ENCODE results near the gene COX6B2.

The COX6B2 gene

DNA sequence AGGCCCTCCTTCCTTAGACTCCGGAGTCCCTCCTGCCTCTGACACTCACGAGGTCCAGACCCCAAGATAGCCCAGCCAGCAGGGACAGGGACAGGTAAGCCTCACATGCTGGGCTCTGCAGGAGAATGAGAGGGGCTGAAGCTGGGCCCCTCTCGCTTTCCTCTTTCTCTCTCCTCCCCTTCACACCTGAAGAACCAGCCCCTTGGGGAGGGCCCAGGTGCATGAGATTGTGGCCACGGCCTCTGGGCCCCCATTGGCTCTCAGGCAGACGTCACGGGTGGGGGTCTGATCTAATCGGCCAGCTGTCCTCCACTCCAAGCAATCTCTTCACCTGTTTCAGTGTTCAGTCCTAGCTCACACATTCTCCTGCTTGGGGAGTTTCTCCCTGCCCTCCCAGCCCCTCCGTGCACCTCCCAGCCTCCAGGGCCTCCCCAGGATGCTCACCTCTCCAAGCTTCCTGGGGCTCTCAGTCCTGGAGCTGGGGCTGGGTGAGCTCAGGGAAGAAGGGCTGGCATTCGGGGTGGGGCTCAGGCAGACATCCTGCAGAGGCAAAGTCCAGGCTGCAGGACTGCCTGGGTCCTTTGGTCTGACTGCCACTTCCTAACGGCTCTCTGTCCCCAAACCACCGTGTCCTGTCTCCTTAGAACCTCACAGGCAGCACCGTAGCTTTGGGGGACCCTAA, 32.2 kb downstream of the COX6B2 start:
- TF ChIP-seq, protein P1, sequence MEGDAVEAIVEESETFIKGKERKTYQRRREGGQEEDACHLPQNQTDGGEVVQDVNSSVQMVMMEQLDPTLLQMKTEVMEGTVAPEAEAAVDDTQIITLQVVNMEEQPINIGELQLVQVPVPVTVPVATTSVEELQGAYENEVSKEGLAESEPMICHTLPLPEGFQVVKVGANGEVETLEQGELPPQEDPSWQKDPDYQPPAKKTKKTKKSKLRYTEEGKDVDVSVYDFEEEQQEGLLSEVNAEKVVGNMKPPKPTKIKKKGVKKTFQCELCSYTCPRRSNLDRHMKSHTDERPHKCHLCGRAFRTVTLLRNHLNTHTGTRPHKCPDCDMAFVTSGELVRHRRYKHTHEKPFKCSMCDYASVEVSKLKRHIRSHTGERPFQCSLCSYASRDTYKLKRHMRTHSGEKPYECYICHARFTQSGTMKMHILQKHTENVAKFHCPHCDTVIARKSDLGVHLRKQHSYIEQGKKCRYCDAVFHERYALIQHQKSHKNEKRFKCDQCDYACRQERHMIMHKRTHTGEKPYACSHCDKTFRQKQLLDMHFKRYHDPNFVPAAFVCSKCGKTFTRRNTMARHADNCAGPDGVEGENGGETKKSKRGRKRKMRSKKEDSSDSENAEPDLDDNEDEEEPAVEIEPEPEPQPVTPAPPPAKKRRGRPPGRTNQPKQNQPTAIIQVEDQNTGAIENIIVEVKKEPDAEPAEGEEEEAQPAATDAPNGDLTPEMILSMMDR (IDR thresholded peaks at IDR 0.05; ENCODE audit: low read depth, low read length, missing control alignments): no peak
- no peak overlapping the region for H3K4me3 ChIP-seq (ENCODE audit: low read depth, low read length)
- no peak for DNase-seq (ENCODE audit: low read depth)

DNA sequence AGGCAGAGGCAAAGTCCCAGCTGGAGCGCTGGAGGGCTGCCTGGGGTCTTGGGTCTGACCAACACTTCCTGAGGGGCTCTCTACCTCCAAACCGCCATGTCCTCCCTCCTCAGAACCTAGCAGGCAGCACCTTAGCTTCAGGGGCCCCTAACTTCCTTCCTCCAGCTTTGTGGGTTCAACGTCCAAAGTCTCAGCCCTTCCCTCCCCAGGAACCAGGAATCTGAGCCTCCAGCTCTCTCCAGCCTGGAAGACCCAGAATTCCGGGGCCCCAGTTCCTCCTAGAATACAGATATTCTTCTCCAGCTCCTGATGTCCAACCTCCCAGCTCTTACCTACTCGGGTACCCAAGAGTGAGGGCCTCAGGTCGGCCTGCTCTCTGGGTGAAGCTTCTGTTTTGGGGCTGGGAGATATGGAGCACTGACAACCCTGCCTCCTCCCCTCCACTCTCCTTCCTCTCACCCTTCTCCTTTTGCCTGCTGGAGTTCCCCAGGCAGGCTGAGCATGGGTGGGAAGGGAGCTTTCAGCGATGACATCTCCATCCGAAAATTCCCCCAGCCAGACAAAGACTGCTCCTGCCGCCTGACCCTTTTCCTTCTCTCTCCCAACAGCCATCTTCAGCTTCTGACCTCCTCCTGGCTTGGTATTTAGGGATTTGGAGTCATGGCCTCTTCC, 32.9 kb downstream of the COX6B2 start:
- DNase-seq (ENCODE audit: low read depth): no peak
- TF ChIP-seq, protein P1 (IDR thresholded peaks at IDR 0.05; ENCODE audit: low read depth, low read length, missing control alignments): no peak
- no peak overlapping the region for H3K4me3 ChIP-seq (ENCODE audit: low read depth, low read length)

DNA sequence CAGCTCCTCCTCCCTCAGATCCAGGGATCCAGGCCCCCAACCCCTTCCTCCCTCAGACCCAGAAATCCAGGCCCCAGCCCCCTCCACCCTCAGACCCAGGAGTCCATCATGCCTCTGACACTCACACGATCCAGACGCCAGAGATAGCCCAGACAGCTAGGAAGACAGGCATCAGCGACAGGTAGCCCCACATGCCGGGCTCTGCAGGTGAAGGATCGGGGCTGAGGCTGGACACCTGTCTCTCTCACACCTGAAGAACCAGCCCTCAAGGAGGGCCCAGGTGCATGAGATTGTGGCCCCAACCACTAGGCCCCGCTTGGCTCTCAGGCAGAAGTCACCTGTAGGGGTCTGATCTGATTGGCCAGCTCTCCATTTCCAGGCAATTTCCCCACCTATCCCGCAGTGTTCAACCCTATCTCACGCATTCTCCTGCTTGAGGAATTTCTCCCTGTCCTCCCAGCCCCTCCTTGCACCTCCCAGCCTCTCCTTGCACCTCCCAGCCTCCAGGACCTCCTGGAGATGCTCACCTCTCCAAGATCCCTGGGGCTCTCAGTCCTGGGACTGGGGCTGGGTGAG, 33.6 kb downstream of the COX6B2 start:
- TF ChIP-seq, protein P1 (IDR thresholded peaks at IDR 0.05; ENCODE audit: low read depth, low read length, missing control alignments): no peak
- DNase-seq (ENCODE audit: low read depth): no peak

DNA sequence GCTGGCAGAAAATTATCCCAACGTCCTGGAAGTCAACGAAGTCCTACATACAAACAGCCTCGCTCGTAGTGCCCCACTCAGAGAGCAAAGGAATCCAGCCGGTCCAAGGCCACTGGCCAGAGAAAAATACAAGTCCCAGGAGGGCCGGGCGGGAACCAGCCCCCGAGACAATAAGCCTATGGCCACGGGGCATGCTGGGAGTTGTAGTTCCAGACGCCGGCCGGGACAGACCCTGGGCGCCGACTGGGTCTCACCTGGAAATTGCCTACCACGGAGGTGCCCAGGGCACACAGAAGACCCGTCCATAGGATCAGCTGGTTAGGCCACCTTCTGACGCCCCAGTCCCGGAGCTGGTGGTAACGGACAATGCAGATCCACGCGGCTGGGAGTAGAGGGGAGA, 34.7 kb downstream of the COX6B2 start:
- H3K4me3 ChIP-seq (ENCODE audit: low read depth, low read length): no peak overlapping the region
- no peak for DNase-seq (ENCODE audit: low read depth)
- TF ChIP-seq, protein P1 (IDR thresholded peaks at IDR 0.05; ENCODE audit: low read depth, low read length, missing control alignments): no peak

More for the DNA sequence above, 33.6 kb downstream of the COX6B2 start:
- H3K4me3 ChIP-seq (ENCODE audit: low read depth, low read length): no peak overlapping the region

DNA sequence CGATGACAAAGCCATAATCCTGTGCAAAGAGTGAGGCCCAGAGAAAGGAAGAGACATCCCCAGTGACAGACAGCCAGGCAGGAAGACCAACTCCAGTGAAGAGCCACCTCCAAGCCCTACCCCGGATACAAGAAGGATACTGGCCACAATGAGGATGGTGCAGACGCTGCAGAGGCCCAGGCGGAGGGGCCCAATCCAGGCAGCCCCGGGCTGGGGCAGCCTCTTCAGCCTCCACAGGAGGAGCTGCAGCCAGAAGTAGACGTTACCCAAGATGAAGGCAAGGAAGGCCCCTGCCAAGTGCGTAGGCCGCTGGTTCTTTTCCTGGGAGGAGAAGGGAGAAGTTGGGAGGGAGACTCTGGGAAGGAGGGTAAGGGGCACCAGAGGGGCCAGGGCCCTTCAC, 37.9 kb downstream of the COX6B2 start:
- no peak overlapping the region for H3K4me3 ChIP-seq (ENCODE audit: low read depth, low read length)
- no peak for DNase-seq (ENCODE audit: low read depth)
- TF ChIP-seq, protein P1 (IDR thresholded peaks at IDR 0.05; ENCODE audit: low read depth, low read length, missing control alignments): no peak

DNA sequence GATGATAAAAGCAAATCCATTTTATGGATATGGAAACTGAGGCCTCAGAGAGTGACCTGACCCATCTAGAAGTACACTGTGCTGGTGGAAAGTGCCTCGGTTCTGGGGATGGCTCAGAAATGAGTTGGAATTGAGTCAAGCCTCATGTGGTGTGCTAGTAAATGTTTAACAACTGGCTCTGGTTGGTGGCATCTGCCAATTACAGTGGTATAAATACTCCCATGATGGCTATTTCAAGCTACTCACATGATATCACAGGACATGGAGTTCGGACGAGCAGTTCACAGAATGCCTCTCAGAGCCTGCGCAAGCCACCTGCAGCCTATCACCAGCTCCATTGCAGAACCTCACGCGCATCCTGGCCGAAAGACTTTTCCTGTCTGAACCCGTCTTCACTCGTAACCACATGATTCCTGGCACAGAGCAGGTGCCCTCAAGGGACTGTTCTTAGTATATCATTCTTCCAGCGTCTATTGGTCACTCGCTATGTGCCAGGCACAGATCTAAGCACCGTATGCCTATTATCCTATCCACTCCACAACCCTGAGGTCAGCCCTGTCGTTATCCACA, 38.5 kb downstream of the COX6B2 start:
- no peak for DNase-seq (ENCODE audit: low read depth)
- H3K4me3 ChIP-seq (ENCODE audit: low read depth, low read length): no peak overlapping the region
- TF ChIP-seq, protein P1 (IDR thresholded peaks at IDR 0.05; ENCODE audit: low read depth, low read length, missing control alignments): no peak
